Activated CD8-positive, alpha-beta memory T cell treated with anti-CD3 and anti-CD28 coated beads for 1 hour (primary cell): ENCODE results near the gene PTPRN2.
"Not testable (repeated sequence)": the region's sequence is repeated elsewhere in the genome, so short reads cannot be mapped to it uniquely, and the experiment has no call there.

Source experiments
- DNase-seq, 2 donors: peaks; one replicate each; pipeline ENCODE4 v3.0.0-alpha.2; 2020; ENCODE audit warnings: low read depth in 1 of 2; ENCODE audit errors: extremely low read depth in 1 of 2

PTPRN2 gene

DNA sequence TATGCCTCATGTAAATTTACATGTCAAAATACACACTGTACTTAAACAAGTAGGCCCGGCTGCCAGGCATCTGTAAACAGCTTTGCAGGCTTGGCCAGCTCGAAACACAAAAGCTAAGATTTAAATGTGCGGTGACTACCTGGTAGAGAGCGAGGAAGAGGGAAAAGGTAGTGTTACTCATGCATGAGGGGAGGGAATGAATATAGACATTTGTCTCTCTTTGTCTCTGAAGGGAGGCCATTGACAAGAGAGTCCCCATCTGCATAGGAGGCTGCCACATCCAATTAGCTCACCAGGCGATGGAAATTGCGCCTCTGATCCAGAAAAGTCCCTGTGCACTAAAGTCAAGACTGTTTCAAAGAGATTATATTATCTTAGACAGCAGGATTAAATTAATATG lies 535.8 kb downstream of the PTPRN2 start:
- no peak for DNase-seq

DNA sequence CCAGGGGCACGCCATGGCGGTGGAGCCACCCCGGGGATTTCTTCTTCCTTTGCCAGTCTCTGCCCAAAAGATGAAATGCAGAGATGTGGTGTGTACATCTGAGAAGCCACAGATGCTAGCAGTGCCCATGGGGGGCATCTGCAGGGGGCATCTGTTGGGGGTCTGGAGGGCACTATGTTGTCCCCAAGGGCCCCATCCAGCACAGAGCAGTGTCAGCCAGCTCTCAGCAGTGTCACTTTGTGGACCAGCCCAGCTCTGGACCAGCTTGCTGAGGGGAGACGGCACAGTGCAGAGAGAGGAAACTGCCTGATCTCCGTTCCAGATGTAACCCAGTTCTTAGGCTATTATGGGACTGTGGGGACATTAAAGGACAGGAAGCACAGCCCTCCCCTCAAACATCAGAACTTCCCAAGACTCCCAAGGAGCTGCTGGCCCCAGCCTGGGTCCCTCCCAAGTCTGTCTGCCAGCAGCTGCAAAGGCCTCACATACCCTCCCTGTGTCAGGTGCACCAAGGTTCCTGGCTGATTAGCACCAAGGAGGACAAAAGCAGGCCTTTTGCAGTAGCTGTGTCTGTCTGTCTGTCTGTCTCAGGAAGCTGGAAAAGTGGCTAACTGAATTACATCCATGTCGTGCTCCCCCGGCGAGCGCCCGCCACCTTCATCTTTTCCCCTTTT lies 536.5 kb downstream of the PTPRN2 start:
- no peak for DNase-seq

DNA sequence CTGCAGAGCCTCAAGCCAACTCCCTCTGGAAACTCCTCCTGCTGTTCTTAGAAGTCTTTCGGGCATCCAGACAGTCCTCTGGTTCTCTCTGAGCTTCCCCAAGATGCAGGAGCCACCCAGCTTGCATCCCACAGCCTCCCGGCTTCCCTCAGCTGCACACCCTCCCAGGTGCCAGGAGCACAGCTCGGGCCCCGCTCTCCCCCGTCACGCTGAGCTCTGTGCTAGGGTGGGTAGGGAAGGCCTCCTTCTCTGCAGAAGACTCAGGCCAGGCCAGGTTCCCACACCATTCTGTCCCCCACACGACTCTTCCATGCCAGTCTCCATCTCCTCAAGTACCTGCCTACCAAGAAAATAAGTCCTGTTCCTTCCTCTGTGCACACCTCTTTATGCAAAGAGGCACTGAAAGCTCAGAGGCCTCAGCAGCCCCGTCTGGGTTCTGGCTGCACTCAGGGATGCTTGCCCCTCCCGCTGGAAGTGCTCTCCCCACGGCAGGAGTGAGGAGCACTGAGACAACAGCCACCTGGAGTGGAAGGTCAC lies 537.1 kb downstream of the PTPRN2 start:
- DNase-seq, result no peak

DNA sequence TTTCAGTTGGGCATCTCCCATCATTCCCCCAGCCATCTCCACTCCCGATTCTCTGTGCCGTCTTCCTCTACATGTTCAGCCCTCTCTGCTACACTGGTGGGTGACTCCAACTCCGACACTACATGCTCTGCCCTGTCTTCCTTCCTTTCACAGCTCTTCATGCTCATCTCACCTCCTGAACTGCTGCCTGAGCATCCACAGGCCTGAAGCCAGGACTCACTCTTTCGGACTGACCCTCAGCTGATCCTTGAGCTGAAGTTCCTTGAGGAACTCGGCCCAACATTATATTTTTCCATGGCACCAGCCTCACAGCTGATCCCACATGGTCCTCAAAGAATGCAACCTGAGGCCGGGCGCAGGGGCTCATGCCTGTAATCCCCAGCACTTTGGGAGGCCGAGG lies 538.4 kb downstream of the PTPRN2 start:
- DNase-seq, result no peak

DNA sequence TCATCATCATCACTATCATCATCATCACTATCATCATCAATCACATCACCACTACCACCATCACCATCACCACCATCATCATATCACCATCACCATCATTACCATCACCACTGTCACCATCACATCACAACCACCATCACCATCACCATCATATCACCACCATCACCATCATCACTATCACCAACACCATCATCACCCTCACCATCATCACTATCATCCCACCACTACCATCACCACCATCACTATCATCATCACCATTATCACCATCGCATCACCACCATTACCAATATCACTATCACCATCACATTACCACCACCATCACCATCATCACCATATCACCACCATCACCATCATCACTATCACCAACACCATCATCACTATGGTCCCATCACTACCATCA lies 539.1 kb downstream of the PTPRN2 start:
- no peak for DNase-seq

DNA sequence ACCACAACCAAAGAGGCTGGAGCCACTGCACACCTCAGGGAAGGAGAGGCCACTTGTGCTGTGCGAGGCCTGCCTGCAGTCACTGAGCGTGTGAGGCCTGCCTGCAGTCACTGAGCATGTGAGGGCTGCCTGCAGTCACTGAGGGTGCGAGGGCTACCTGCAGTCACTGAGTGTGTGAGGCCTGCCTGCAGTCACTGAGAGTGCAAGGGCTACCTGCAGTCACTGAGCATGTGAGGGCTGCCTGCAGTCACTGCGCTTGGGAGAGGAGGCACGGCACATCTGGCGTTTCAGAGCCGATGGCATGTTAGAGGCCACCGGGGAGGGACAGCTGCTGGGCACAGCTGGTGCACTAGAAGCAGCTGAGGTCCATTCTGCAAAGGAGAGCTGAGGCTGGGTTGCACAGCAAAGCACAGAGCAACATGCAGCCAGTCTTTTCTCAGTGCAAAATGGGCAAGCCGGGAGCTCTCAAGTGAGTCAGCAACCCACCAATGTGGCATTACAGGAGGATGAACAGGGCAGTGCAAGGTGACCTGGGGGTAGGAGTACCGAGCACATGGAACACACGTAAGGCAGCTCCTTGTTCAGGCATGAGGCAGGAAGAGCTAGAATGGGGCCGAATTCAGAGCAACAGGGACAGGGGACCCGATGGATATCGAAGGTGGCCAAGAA lies 540.1 kb downstream of the PTPRN2 start:
- DNase-seq, result no peak

DNA sequence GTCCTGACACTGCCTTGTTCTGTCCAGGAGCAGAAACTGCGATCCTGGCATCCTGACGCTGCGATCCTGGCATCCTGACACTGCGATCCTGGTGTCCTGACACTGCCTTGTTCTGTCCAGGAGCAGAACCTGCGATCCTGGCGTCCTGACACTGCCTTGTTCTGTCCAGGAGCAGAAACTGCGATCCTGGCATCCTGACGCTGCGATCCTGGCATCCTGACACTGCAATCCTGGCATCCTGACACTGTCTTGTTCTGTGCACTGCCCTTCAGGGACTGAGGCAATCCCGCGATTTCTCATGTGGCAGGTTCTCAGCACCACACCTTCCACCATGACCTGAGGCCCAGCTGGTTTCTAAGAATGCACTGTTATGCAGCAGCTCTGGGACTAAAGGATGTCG lies 541.4 kb downstream of the PTPRN2 start:
- not testable (repeated sequence) for DNase-seq

DNA sequence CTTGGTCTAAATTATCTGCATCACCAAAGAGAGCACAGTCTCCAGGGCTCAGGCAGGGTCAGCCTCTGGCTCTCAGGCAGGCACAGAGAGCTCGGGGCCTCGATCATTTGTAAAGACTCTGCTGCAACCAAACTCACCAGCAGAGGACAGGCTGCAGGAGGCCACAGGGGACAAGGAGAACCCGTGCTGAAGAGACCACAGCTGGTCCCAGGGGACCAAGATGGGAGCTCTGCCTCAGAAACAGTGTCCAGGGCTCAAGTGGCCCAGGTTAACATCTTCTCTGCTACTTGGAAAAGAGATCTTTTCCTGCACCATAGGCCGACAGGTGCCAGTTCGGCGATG lies 543.2 kb downstream of the PTPRN2 start:
- no peak for DNase-seq

DNA sequence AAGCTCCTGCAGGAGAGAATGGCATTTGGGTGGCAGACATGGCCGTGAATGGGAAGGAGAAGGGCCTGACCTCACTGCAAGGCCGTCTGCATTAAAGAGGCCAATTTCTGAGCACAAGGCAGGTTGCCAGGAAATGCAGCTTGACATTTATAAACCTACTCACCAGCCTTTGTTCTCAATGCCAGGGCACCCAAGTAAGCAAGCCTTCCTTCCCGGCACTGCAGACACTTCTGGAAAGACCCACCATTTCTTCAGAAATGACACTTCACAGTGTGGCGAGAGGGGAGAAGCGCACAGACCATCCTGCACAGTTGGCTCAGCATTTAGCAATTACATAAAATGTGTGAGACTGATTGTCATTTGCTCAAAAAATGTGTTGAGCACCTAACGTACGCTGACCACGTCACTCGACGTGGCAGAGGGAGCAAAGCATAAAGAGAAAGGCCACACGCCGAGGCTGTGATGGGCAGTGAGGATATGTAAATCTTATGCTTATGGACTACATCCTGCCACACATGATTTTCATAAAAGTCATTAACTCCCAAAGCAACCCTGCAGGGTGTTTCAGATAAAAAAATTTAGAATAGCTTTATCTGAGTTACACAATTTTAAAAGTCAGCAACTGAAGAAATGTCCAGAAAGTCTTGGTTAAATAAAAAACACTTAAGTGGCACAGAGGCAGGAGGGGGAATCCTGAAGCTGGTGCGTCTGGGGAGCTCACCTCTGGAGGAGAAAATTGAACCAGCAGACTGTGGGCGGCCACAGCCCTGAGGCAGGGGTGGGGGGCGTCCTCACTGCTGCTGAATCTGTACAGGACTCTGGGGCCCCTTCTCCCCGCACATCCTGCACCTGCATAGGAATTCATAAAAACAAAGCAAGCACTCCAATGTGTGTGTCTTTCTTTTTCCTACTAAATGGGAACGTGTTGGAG lies 543.8 kb downstream of the PTPRN2 start:
- no peak for DNase-seq

DNA sequence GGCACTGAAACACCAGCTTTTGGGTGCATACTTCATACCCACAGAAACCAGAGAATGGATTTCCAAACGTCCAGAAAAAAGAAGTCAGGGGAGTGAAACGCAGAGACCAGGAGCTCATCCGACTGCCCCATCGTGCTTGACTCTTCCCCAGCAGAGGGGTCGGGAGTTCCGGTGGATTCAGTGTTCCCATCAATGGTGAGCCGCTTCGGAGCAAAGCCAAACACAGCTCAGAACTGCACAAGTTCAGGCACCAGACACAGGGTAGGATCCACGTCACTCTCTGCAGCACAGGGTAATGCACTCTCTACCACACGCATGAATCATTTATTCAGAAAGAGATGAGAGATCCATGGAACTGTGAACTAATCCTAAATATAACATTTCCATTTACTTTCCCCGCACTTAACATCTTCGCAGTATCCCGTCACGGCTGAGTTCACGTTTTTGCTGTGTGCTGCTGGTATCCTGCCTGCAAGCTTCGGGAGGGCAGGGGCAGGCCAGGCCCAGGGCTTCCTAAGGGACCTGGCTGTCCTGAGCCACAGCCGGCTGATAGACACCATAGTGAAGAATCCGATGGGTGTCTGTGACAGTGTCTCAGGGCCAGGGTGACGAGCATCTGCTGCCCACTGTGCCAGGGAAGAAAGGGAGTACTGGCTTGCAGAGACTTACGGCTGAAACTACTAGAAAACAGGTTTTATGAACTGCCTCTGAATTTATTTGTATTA lies 545.3 kb downstream of the PTPRN2 start:
- no peak for DNase-seq

DNA sequence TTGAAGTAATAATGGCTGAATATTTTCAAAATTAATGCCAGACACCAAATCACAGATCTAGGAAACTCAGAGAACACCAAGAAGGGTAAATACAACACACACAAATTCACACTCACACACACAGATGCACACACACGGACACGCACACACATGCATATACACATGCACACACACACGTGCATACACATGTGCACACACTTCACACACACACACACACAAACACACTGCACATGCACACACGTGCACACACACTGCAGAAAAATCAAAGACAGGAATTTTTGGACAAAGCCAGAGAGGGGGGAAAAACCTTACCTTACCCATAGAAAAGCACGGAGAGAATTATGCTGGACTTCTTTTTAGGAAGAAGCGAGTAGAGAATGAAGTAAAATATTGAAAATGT lies 547.4 kb downstream of the PTPRN2 start:
- DNase-seq, result no peak

DNA sequence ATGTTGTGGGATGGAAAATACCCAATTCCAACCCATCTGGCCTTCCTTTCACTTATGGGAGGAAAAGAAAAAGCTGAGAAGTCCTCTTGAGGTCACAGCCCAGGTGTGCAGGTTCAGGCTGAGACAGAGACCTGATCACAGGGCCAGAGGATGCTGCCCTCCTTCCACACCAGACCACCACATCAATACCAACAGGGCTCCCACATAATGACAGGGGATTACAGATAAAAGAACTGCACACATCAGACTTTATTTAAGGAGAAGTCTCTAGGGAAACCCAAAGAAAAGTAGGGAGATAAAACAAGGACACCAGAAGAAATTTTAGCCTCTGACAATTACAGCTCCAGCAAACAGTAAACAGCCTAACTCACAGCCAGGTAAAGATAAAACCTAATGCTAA lies 548.4 kb downstream of the PTPRN2 start:
- DNase-seq, result no peak

DNA sequence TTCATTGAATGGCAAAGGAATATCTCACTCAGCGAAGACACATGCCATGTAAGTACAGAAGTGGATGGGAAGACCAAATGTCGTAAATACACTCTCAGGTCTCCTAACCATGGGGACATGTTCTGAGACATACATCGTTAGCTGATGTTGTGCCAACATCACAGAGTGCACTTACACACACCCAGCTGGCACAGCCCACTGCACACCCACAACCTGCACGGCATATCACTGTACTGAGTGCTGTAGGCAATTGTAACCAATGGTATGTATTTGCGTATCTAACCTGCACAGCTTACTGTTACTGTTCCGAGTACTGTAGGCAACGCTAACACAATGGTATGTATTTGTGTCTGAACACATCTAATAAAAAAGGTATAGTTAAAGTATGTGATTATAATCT lies 550.4 kb downstream of the PTPRN2 start:
- no peak for DNase-seq

DNA sequence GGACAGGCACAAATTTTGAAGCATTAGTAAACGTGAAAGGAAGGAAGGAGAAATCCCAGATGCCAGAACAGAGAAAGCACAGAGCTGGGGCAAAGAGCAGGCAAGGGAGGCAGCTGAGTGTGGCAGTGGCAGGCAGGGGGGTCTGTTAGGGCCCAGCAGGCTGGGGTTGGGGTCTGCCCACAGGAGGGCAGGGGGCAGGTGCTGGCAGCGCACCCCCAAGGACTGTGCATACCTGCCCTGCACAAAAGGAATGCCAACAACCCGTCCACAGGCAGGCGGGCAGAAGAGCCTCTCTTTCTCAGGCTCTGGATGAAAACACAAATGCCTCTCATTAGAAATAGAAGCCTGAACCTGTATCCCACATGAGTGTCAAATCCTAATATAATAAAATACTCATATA lies 552.3 kb downstream of the PTPRN2 start:
- DNase-seq, result no peak

DNA sequence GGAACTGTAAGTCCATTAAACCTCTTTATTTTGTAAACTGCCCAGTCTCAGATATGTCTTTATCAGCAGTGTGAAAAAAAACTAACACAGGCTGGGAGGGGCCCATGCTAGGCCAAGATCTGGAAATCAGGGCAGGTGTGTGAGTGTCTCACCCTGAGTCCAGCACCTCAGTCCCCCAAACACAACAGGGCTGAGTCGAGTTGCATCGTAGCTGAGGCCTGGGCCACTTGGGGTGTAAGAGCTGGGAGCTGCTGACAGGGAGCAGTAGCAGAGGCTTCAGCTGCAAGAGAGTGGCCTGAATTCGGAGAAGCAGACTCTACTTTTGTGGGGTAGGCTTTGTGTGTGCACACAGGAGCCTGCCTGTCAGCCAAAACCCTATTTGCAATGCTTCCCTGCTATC lies 553.1 kb downstream of the PTPRN2 start:
- no peak for DNase-seq

DNA sequence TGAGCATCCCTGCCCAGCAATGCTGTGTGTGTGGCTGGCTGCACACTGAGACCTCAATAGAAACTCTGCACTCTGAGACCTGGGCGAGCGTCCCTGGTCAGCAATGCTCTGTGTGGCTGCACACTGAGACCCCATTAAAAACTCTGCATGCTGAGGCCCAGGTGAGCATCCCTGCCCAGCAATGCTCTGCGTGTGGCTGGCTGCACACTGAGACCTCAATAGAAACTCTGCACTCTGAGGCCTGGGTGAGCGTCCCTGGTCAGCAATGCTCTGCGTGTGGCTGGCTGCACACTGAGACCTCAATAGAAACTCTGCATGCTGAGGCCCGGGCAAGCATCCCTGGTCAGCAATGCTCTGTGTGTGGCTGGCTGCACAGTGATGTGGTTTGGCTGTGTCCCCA lies 553.7 kb downstream of the PTPRN2 start:
- not testable (repeated sequence) for DNase-seq

DNA sequence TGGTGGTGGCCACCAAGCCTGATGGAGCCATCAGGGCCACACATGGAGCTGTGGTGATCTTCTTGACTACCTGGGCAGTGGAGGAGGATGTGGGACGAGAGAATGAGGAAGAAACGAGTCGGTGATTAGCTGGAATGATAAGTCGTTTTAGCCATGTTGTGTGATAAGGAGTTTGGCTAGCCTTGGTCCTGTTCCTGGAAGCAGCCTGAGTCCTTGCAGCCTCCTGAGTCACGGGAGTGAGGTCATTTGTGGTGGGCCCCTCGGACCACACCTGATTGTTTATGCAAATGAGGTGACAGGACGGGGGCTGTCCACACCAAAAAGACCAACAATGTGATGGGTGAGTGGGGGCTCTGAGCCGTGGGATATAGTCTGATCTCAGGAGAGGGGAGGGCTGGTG lies 554.4 kb downstream of the PTPRN2 start:
- DNase-seq, result no peak

DNA sequence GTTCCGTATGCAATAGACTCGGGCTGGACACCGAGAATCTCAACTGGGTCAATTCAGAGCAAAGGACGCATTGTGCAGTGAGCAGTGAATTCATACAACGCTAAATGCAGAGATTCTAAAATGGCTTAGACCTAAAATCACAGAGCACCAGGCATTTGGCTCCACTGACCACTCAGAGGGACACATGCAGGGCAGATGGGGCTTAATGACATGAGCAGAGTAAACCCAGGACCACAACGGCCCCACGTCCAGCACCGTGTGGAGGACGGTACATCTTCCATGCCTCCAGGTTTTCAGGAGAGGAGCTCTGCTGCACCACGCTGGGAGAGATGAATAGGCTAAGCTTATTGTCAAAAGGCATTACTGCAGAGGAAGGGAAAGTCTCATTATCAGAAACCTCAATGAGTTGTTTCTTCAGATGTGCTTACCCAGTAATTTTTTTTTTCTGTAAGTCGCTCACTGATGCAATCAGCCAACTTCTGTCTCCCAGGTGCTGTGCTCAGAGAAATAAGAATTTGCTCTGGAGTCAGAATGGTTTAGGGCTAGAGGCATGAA lies 555.0 kb downstream of the PTPRN2 start:
- no peak for DNase-seq

DNA sequence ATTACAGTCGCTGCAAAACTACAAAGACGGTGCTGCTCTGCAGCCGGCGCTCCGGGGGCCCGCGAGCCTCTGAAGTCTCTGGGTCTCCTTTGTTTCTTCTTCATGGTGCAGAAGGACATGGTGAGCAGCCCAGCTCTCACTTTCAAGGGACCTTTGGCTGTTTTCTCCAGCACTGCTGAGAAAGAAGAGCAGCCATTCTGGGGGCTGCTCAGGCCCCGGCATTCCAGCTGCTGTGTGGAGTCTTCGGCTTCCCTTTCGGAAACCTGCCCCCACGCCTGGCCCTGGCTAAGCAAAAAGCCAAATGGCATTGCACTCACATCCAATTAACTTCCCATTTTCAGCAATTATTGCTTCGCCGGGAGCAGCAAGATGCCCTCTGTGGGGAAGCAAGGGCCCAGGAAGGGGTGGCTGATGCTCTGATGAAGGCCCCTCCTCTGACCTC lies 555.7 kb downstream of the PTPRN2 start:
- DNase-seq, result no peak

DNA sequence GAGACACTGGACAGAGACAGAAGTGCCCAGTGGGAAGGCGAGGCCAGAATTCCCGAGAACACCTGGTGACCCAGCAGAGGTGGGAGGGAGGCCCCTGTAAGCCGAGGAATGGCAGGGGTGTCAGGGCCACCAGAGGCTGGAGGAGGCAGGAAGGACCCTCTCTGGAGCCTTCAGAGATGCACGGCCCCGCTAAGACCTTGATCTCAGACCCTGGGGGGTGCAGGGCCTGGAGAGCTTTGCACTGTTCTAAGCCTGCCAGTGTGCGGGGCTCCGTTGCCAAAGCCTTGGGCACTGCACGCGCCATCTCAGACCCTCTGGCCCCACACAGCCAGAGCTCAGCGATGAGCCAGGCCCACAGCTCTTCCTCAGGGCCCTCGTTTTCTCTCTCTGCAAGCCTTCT lies 557.1 kb downstream of the PTPRN2 start:
- DNase-seq, result no peak

DNA sequence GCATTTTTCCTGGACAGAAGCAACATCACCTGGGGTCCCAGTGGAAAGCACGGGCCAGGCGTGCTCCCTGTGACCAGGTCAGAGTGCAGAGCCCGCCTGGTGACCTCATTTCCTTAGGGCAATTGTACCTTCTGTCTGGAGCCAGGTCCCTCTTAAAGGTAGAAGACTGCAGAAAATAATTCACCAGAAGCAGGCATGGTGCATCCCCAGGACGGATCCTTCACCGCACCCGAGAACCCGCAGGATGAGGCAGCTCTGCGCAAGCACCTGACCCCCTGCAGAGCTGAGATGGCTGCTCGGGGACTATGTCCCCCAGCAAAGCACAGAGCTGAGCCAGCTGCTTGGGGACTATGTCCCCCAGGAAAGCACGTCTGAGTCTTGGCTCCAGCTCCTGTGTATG lies 557.6 kb downstream of the PTPRN2 start:
- DNase-seq, result no peak
